K562 (cell line): ENCODE data around the gene SETD1B. TPM values are rescaled to one million over a fixed set of nuclear protein-coding genes. Genes with fewer than 3 reads are reported as not detected.

Source experiments
- ATAC-seq: fragments of 200-7000 bp; cut with Tn5 transposase; 3 replicates; pipeline ENCODE4 v1.9.1; 2020; ENCODE audit warnings: moderate library complexity
- BruUV-seq: library from RNA; stranded (reverse); fragments of 400-500 nt; replicated peaks from 2 replicates; lab custom pipeline; 2021; lab: Mats Ljungman, UMichigan
- CTCF ChIA-PET: fragments of 300-600 bp; formaldehyde crosslinking; extraction: SDS; loops from one replicate; lab custom pipeline; 2021; ENCODE audit warnings: low intra/inter-chr PET ratio; lab: Yijun Ruan, JAX
- POLR2A ChIA-PET: fragments of 300-600, 350-650 bp; sonication (Branson Sonifier 250); formaldehyde crosslinking; extraction: SDS; loops from one replicate; lab custom pipeline; 2021; ENCODE audit warnings: antibody characterized with exemption, inconsistent platforms; lab: Yijun Ruan, JAX
- DNase-seq, 4 experiments: peaks; one replicate each; pipeline versions ENCODE4 v3.0.0 to v3.0.0-alpha.2; 2011 to 2018; ENCODE audit warnings: low spot score in 3 of 4, mixed read lengths in 3 of 4; ENCODE audit errors: extremely low read depth in 1 of 4
- FAIRE-seq: peaks from 2 replicates; lab custom pipeline; 2011; peaks lifted over from hg19 to GRCh38; lab: Jason Lieb, UNC
- H2AFZ ChIP-seq: 2 replicates; pipeline ENCODE4 v1.6.0; 2011; ENCODE audit warnings: low read depth, low read length, control low read depth, inconsistent platforms
- H3K27ac ChIP-seq: fragments of 200-600 bp; 3 replicates; pipeline ENCODE4 v1.8.0; 2011; ENCODE audit warnings: low read depth, mild to moderate bottlenecking, control low read depth, inconsistent platforms, low read length, moderate library complexity, mixed read lengths; ENCODE audit errors: extremely low read depth
- H3K27me3 ChIP-seq, 2 experiments: fragments of 300-600 bp in 1 of 2; 2 replicates in 1 of 2; 3 replicates in 1 of 2; pipeline versions ENCODE4 v1.6.0 to v1.8.0; 2011; ENCODE audit warnings: inconsistent platforms in 2 of 2, low read length in 2 of 2, mild to moderate bottlenecking in 1 of 2, mixed read lengths in 1 of 2, moderate library complexity in 1 of 2; ENCODE audit not compliant: control insufficient read depth in 2 of 2, insufficient read depth in 2 of 2
- H3K36me3 ChIP-seq: fragments of 300-600 bp; 3 replicates; pipeline ENCODE4 v1.8.0; 2011; ENCODE audit warnings: mild to moderate bottlenecking, low read length, inconsistent platforms; ENCODE audit not compliant: control insufficient read depth, insufficient read depth
- H3K4me1 ChIP-seq, 2 experiments: fragments of 200-600 bp in 1 of 2; replicated peaks in 1 of 2; 2 replicates in 1 of 2; 3 replicates in 1 of 2; pipeline versions ENCODE4 v1.5.1 to v1.8.0; 2011; ENCODE audit warnings: inconsistent platforms in 2 of 2, low read length in 2 of 2, mild to moderate bottlenecking in 1 of 2, mixed read lengths in 1 of 2, moderate library complexity in 1 of 2; ENCODE audit not compliant: control insufficient read depth in 2 of 2, insufficient read depth in 2 of 2
- H3K4me2 ChIP-seq: 2 replicates; pipeline ENCODE4 v1.6.1; 2011; ENCODE audit warnings: low read length, control low read depth, inconsistent platforms, mixed read lengths; ENCODE audit not compliant: insufficient read depth
- H3K4me3 ChIP-seq: fragments of 200-600 bp; sonication (generic), shearing (Covaris generic); 2 replicates; pipeline ENCODE4 v1.5.1; 2016; ENCODE audit warnings: control low read depth, inconsistent platforms
- H3K79me2 ChIP-seq: fragments of 200-600 bp; 3 replicates; pipeline ENCODE4 v1.8.0; 2011; ENCODE audit warnings: low read length, inconsistent platforms; ENCODE audit not compliant: control insufficient read depth, insufficient read depth
- H3K9ac ChIP-seq, 2 experiments: 2 replicates each; pipeline versions ENCODE4 v1.6.0 to v1.6.1; 2011; ENCODE audit warnings: low read depth in 2 of 2, low read length in 2 of 2, control low read depth in 1 of 2, inconsistent platforms in 1 of 2, mild to moderate bottlenecking in 1 of 2, mixed read lengths in 1 of 2; ENCODE audit not compliant: insufficient read depth in 1 of 2
- H3K9me1 ChIP-seq: one replicate; pipeline ENCODE4 v1.6.0; 2011; ENCODE audit warnings: inconsistent platforms, mild to moderate bottlenecking, low read length, moderate library complexity; ENCODE audit not compliant: control insufficient read depth, insufficient read depth
- H3K9me3 ChIP-seq: replicated peaks from 2 replicates; pipeline ENCODE4 v1.5.1; 2011; ENCODE audit warnings: low read depth, low read length, inconsistent platforms; ENCODE audit not compliant: control insufficient read depth, insufficient read depth
- H4K20me1 ChIP-seq: replicated peaks from 2 replicates; pipeline ENCODE4 v1.6.1; 2011; ENCODE audit warnings: low read length, inconsistent platforms, mixed read lengths; ENCODE audit not compliant: control insufficient read depth, insufficient read depth
- CTCF ChIP-seq, 3 experiments: IDR thresholded peaks in 2 of 3; conservative IDR thresholded peaks in 1 of 3; 2 replicates each; pipeline ENCODE4 v1.5.1; 2011 to 2012; ENCODE audit warnings: low read length in 3 of 3, mild to moderate bottlenecking in 3 of 3, control low read depth in 2 of 3, improper control_type of control experiment in 1 of 3, inconsistent platforms in 1 of 3, low read depth in 1 of 3, mixed read lengths in 1 of 3, moderate library complexity in 1 of 3; ENCODE audit not compliant: insufficient read depth in 2 of 3
- SLC30A9 ChIP-seq: fragments of 250-450 bp; sonication (Bioruptor Pico); IDR thresholded peaks from 2 replicates; pipeline ENCODE4 v1.8.0; 2022; ENCODE audit warnings: mild to moderate bottlenecking, moderate library complexity
- WGBS: fragments of 100-300 bp; shearing (Covaris generic); methylation state at CpG from one replicate; pipeline ENCODE4 v1.1.6; 2016; ENCODE audit warnings: low coverage, mixed read lengths; ENCODE audit not compliant: insufficient coverage; ENCODE audit errors: missing lambda C conversion rate; 5-methylcytosine and 5-hydroxymethylcytosine counted together
- in situ Hi-C: fragments of 300-500 bp; cut with MboI; formaldehyde crosslinking; loops from 4 replicates; pipeline ENCODE4 v1.15.0; 2018; ENCODE audit warnings: inconsistent platforms, mixed read lengths
- intact Hi-C: fragments of 100-400 bp; cut with micrococcal nuclease; formaldehyde crosslinking; loops from 2 replicates; pipeline ENCODE4 v1.14.2; 2022
- polyA plus RNA-seq, 8 experiments: library from polyadenylated mRNA; depleted of rRNA in 4 of 8; stranded (reverse) in 5 of 8; unstranded in 3 of 8; fragments of >200 nt; fragmentation: Nextera tagmentation in 2 of 8; fragmentation: Illumina TruSeq in 1 of 8; extraction: Ambion mirVana in 2 of 8; extraction: Trizol in 1 of 8; gene quantifications; 2 replicates each; pipeline versions ENCODE4 v1.2.1 to v1.2.3, GENCODE V29; 2011 to 2014; ENCODE audit warnings: inconsistent platforms in 1 of 8, missing spikeins in 1 of 8
- total RNA-seq, 7 experiments: library from RNA; depleted of rRNA in 6 of 7; stranded (reverse); fragments of >200 nt in 6 of 7; fragmentation: Illumina TruSeq in 2 of 7; extraction: Trizol in 2 of 7; gene quantifications; 2 replicates each; pipeline versions ENCODE4 v1.2.1 to v1.2.3, GENCODE V29; 2011 to 2021; ENCODE audit warnings: low replicate concordance in 1 of 7

The SETD1B gene
- total and polyA plus RNA-seq, 9 of the 15 experiments (the other 6 are each of a cell fraction or from before 2014, with no cell fraction given), result 0.48 to 26.6 (median 2.3) TPM

GRCh38 chr12:121791671-121792551 is 11.9 kb upstream of the SETD1B start:
- Histone ChIP-seq H3K36me3 (peaks cover 15% of the 10 kb centered on the region; the same call in 2 of the 3 replicates), H4K20me1 (no peaks in the 10 kb centered on the region), H3K4me2 (no peak overlapping the region), H3K27me3 (no peaks in the 10 kb centered on the region), H3K27ac (no peak overlapping the region), H2AFZ (no peak overlapping the region), H3K9me1 (no peaks in the 10 kb centered on the region), H3K4me1 (peaks cover 17 to 68% of the 10 kb centered on the region in 2 experiments), H3K9me3 (no peaks in the 10 kb centered on the region), H3K4me3 (no peak overlapping the region), H3K79me2 (peaks cover 24% of the 10 kb centered on the region), H3K9ac (peak overlapping the region in 1 of 2 experiments; percentile 38; a peak in 1 of 4 replicates)
- FAIRE-seq, result no peak
- ChIA-PET CTCF (interaction anchor here (0.9 to 5.9 kb wide), 3 partner anchors 19 to 95 kb away, joined by 4 to 73 read pairs (median 66); no protein-coding TSS in a partner anchor), POLR2A (interaction anchor here (2.2 to 9.4 kb wide), 2 partner anchors 10 to 16 kb away, joined by 10 to 194 read pairs; partner anchors contain the start of gene SETD1B)
- intact Hi-C loops (loop anchor here (5.0 kb wide), 1 partner anchor 240 kb away; no protein-coding TSS in a partner anchor), in situ Hi-C loops (loop anchor here (5.0 kb wide), 2 partner anchors 100 to 240 kb away; no protein-coding TSS in a partner anchor)
- ATAC-seq, result no peak
- WGBS, result 54% methylated on average over 14 of the region's 14 CpGs
- no TSS peak for BruUV-seq
- TF ChIP-seq SLC30A9 (CRISPR knock-in tag) (no peak), CTCF (IDR thresholded peaks at IDR 0.05 in 2 of 3, conservative IDR thresholded peaks at IDR 0.05 in 1 of 3; ENCODE audit: insufficient read depth in 2 of 3, low read depth in 1 of 3, low read length in 3 of 3) (0 out of 6 replicates have a peak, but pooled peaks of 1 of the 3 experiments have one; percentile 16)
- no peak for DNase-seq
